B cell (primary cell): ENCODE data around the gene PPP1R7.

Experiments
- EZH2 ChIP-seq: IDR thresholded peaks from 2 replicates; pipeline ENCODE4 v1.6.1; 2012; ENCODE audit warnings: borderline replicate concordance, low read depth, mild to moderate bottlenecking, moderate library complexity, low read length; ENCODE audit not compliant: insufficient read depth, poor library complexity, severe bottlenecking
- TF ChIP-seq, protein P1 (sequence below): fragments of 200-600 bp; IDR thresholded peaks from one replicate; pipeline ENCODE4 v1.8.0; 2022; ENCODE audit warnings: antibody characterized with exemption, mild to moderate bottlenecking

DNA sequence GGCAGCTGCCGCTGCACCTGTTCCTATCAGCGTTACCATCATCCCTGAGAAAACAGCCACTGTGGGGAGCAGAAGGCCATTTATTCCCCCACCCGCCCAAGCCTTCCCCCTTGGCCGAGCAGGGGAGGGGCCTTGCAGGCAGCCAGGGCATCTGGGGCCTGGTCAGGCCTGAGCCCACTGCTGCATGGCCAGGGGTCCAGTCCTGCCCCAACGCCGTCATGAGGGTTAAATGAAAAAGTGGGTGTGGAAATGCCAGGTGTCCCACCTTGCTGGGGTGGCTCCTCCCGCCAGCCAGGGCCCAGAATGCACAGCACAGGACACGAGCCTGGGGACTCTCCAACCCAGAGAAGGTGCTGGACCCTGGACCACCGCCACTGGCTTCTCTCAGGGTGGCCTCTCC, 52.4 kb downstream of the PPP1R7 start:
- TF ChIP-seq, protein P1, sequence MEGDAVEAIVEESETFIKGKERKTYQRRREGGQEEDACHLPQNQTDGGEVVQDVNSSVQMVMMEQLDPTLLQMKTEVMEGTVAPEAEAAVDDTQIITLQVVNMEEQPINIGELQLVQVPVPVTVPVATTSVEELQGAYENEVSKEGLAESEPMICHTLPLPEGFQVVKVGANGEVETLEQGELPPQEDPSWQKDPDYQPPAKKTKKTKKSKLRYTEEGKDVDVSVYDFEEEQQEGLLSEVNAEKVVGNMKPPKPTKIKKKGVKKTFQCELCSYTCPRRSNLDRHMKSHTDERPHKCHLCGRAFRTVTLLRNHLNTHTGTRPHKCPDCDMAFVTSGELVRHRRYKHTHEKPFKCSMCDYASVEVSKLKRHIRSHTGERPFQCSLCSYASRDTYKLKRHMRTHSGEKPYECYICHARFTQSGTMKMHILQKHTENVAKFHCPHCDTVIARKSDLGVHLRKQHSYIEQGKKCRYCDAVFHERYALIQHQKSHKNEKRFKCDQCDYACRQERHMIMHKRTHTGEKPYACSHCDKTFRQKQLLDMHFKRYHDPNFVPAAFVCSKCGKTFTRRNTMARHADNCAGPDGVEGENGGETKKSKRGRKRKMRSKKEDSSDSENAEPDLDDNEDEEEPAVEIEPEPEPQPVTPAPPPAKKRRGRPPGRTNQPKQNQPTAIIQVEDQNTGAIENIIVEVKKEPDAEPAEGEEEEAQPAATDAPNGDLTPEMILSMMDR = no peak
- TF ChIP-seq EZH2 = no peak
